Measurements from ENCODE around the gene NTM. TPM values are rescaled to one million over a fixed set of nuclear protein-coding genes. Genes with fewer than 3 reads are reported as not detected.

NTM gene
- total and polyA plus RNA-seq, 2 of the 8 experiments (the other 6 are each of a cell fraction or from before 2014, with no cell fraction given), result 13.4 to 20.0 TPM

- TF ChIP-seq SAP30 (IDR thresholded peaks at IDR 0.05; ENCODE audit: insufficient read depth, insufficient replicate concordance, low read length), result no peak
- no peak for TF ChIP-seq TAF7 (optimal IDR thresholded peaks at IDR 0.05; ENCODE audit: borderline replicate concordance, low read depth, low read length)
- no peak for TF ChIP-seq ASH2L (IDR thresholded peaks at IDR 0.05; ENCODE audit: low read length)
- TF ChIP-seq RBBP5 (IDR thresholded peaks at IDR 0.05; ENCODE audit: borderline replicate concordance, low read depth, low read length), result no peak
These were observed 941.3 kb downstream of the NTM start (continued) for GRCh38 chr11:132311703-132312102.
